Measurements from ENCODE around the gene ZNF555.

DNA sequence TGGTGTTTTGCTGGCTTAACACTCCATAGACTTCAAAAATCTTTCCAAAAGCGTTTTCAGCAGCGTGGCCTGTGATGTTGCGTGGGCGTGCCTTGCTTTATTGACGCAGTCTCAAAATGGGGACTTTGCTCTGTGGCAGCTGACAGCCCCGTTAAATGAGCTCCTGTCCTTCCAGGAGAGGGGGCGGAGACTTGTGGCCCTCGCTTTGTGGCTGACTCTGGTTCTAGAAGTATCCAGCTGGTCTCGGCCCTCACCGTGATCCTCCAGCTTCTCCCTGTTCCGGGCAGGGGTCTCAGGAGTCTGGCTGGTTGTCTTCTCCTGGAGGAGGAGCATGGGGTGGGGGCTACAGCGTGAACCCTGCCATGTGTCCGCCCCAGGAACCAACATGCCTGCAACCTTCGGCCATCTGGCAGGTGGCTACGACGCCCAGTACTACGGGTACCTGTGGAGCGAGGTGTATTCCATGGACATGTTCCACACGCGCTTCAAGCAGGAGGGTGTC lies 30.0 kb upstream of the ZNF555 start:
- no peak for TF ChIP-seq CTCF (IDR thresholded peaks at IDR 0.05)
- TF ChIP-seq POLR2AphosphoS5 (IDR thresholded peaks at IDR 0.05), result no peak

Measured in prostate gland (tissue), 2 donors.